ENCODE measurements around the gene TBC1D10A.

DNA sequence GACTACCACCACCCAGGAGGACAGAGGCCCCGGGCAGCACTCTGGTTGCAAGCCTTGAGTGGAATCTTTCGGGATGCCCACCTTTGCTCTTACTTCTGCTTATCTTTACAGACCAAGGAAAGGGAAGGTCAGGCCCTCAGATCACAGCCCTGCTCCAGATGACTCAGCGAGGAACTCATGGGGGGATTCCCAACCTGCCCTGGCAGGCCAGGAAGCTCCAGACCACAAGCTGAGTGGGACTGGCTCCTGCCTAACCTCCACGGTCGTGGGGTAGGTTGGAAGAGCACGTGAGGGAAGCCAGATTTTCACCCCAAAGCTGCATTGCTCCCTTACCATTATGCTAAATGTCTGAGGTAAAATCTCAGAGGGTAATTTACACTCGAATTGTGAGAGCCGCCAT is 11.8 kb downstream of the TBC1D10A start:
- TF ChIP-seq, protein P1, sequence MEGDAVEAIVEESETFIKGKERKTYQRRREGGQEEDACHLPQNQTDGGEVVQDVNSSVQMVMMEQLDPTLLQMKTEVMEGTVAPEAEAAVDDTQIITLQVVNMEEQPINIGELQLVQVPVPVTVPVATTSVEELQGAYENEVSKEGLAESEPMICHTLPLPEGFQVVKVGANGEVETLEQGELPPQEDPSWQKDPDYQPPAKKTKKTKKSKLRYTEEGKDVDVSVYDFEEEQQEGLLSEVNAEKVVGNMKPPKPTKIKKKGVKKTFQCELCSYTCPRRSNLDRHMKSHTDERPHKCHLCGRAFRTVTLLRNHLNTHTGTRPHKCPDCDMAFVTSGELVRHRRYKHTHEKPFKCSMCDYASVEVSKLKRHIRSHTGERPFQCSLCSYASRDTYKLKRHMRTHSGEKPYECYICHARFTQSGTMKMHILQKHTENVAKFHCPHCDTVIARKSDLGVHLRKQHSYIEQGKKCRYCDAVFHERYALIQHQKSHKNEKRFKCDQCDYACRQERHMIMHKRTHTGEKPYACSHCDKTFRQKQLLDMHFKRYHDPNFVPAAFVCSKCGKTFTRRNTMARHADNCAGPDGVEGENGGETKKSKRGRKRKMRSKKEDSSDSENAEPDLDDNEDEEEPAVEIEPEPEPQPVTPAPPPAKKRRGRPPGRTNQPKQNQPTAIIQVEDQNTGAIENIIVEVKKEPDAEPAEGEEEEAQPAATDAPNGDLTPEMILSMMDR (IDR thresholded peaks at IDR 0.05), result no peak
- TF ChIP-seq EP300 (IDR thresholded peaks at IDR 0.05), result no peak
- TF ChIP-seq POLR2A (IDR thresholded peaks at IDR 0.05), result no peak

Measured in ovary (tissue), 3 donors.